Activated CD8-positive, alpha-beta T cell treated with anti-CD3 and anti-CD28 coated beads, Interleukin-2, amount 10 ng/mL, durations not matched to agents 7 days and 5 days (primary cell): ENCODE results near the gene GRID2. TPM values are rescaled to one million over a fixed set of nuclear protein-coding genes. Genes with fewer than 3 reads are reported as not detected.

Experiments
- ATAC-seq: fragments of 150-1000 bp; cut with Tn5 transposase; one replicate; pipeline ENCODE4 v1.10.0; 2021; ENCODE audit warnings: moderate library complexity
- CTCF ChIA-PET: fragments of 350-600 bp; sonication (Branson Sonifier 250); formaldehyde crosslinking; loops from one replicate; lab custom pipeline; 2021; ENCODE audit warnings: antibody characterized with exemption; lab: Charles Lee
- POLR2A ChIA-PET: fragments of 350-600 bp; sonication (Branson Sonifier 250); formaldehyde crosslinking; loops from one replicate; lab custom pipeline; 2021; ENCODE audit warnings: antibody characterized with exemption; lab: Charles Lee
- DNase-seq: peaks from one replicate; pipeline ENCODE4 v3.0.0-alpha.2; 2020
- H3K27ac Mint-ChIP-seq: one replicate; pipeline ENCODE4 v1.8.0; 2021; ENCODE audit warnings: mild to moderate bottlenecking, mixed read lengths
- H3K27me3 Mint-ChIP-seq: one replicate; pipeline ENCODE4 v1.8.0; 2021; ENCODE audit warnings: low read depth, mixed read lengths
- H3K36me3 Mint-ChIP-seq: one replicate; pipeline ENCODE4 v1.8.0; 2021; ENCODE audit warnings: low read depth, mixed read lengths
- H3K4me1 Mint-ChIP-seq: one replicate; pipeline ENCODE4 v1.8.0; 2021; ENCODE audit warnings: low read depth, mixed read lengths
- H3K4me3 Mint-ChIP-seq: one replicate; pipeline ENCODE4 v1.8.0; 2021; ENCODE audit warnings: mild to moderate bottlenecking, mixed read lengths
- H3K9me3 Mint-ChIP-seq: one replicate; pipeline ENCODE4 v1.8.0; 2022; ENCODE audit warnings: mixed read lengths; ENCODE audit not compliant: insufficient read depth
- total RNA-seq, 2 experiments: library from RNA; stranded (reverse); gene quantifications; one replicate each; pipeline ENCODE4 v1.2.3, GENCODE V29; 2021

GRID2 gene
- total RNA-seq, 2 experiments from 2014 or later = not detected

DNA sequence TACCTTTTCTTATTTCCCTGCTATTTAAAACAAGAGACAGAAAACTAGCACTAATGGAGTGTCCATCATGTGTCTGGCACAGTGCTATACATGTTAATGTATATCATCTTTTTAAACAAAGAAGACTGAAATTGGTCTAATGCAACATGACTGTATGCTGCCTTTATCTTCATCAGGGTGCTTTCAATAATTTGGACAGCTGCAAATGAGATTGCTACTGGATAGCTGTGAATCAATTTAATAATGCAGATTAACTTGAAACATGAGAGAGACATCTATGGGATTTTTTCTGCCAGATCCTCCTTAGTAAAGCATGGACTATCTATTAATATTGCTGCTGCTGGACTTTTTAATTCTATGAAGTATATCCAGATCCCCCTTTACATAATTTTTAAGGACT, 1269.5 kb downstream of the GRID2 start:
- no peaks in the 10 kb centered on the region for H3K27me3 Mint-ChIP-seq
- no peaks in the 10 kb centered on the region for H3K36me3 Mint-ChIP-seq
- ATAC-seq (no peak), DNase-seq (no peak)
- no peaks in the 10 kb centered on the region for H3K4me1 Mint-ChIP-seq
- H3K9me3 Mint-ChIP-seq = no peaks in the 10 kb centered on the region
- H3K4me3 Mint-ChIP-seq = no peak overlapping the region
- ChIA-PET POLR2A (no interaction called here), CTCF (no interaction called here)
- H3K27ac Mint-ChIP-seq = no peak overlapping the region

DNA sequence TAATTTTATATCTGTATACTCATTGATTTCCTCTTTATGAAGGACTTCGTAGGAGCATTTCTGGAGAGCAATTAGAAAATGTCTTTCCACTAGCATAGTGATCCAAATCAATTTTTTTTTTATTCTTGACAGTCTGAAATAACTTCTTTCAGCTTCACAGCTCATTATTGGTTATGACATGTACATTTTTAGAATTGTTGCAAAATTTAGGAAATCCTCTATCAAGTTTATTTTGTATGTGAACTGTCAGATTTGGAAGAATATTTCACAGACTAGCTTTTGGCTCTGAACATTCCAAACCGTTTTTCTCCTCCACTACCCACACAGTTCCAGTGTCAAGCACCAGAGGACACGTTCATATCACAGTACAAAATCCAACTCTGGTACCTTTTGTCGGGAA, 1275.2 kb downstream of the GRID2 start:
- ATAC-seq = no peak
- ChIA-PET POLR2A (no interaction called here), CTCF (no interaction called here)
- no peaks in the 10 kb centered on the region for H3K36me3 Mint-ChIP-seq
- no peak for DNase-seq
- no peaks in the 10 kb centered on the region for H3K4me1 Mint-ChIP-seq
- peaks cover 5% of the 10 kb centered on the region for H3K9me3 Mint-ChIP-seq
- no peak overlapping the region for H3K27ac Mint-ChIP-seq
- no peak overlapping the region for H3K4me3 Mint-ChIP-seq
- H3K27me3 Mint-ChIP-seq = no peaks in the 10 kb centered on the region

DNA sequence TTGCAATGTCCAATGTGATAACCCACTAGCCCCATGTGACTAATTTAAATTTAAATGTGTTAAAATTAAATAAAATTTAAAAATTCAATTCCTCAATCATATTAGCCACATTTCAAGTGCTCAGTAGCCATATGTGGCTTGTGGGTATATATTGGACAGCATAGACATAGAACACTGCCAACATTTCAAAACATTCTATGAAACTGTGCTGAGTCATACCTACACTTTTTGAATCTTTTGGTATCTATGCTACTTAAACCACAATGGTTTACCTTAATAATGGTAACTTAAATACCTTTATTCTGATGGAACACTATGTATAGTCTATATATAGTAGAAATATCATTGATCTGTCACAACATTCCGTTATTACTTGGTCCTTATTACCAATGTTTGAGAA, 1301.4 kb downstream of the GRID2 start:
- Mint-ChIP-seq H3K9me3 (peaks cover 9% of the 10 kb centered on the region), H3K27me3 (no peaks in the 10 kb centered on the region), H3K36me3 (no peaks in the 10 kb centered on the region), H3K4me1 (no peaks in the 10 kb centered on the region), H3K4me3 (no peak overlapping the region), H3K27ac (no peak overlapping the region)
- POLR2A ChIA-PET = no interaction called here
- ATAC-seq = no peak
- no peak for DNase-seq
- CTCF ChIA-PET = no interaction called here

DNA sequence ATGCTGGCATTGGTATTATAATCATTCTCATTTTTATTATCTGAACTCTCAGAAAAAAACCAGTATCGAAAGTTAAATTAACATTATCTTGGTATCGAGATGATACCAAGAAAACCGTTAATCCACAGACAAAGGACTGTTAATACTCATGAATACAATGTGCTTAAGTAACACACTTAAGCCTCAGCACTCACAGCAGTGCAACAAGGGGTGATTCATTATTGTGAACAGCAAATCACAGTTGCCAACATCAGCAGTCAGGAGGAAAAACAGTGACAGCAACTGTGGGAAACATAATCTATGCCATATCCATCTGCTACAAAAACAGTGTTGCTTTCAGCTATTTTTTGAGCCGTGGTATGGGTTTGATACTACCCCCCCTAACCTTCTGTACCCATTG, 1313.8 kb downstream of the GRID2 start:
- no peak for ATAC-seq
- ChIA-PET POLR2A (no interaction called here), CTCF (no interaction called here)
- Mint-ChIP-seq H3K36me3 (no peaks in the 10 kb centered on the region), H3K4me1 (no peaks in the 10 kb centered on the region), H3K27ac (no peak overlapping the region), H3K9me3 (peaks cover 5% of the 10 kb centered on the region), H3K27me3 (no peaks in the 10 kb centered on the region), H3K4me3 (no peak overlapping the region)
- no peak for DNase-seq

DNA sequence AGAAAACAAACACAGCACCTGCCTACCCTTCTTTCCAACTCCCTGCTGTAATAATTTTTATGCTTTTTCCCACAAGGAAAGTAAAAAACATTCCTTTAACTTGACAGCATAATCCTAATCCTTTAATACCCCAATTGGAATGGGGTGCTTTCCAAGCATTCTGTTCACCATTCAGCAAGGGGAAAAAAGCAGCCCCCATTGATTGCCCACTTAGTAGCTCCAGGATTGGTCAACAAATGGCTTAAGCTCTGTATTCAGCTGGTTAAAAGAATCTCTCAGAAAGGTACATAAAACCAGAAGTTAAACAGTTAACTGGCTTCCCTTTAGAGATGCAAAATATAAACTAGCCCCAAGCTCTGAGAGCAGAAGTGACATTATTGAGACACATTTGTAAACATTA, 1330.0 kb downstream of the GRID2 start:
- ChIA-PET CTCF (interaction anchor here (1.1 kb wide), 1 partner anchor 257 kb away, joined by 3 read pairs; no protein-coding TSS in a partner anchor), POLR2A (no interaction called here)
- DNase-seq (no peak), ATAC-seq (no peak)
- no peaks in the 10 kb centered on the region for H3K4me1 Mint-ChIP-seq
- H3K27ac Mint-ChIP-seq = no peak overlapping the region
- H3K4me3 Mint-ChIP-seq = no peak overlapping the region
- no peaks in the 10 kb centered on the region for H3K27me3 Mint-ChIP-seq
- no peaks in the 10 kb centered on the region for H3K36me3 Mint-ChIP-seq
- no peaks in the 10 kb centered on the region for H3K9me3 Mint-ChIP-seq

DNA sequence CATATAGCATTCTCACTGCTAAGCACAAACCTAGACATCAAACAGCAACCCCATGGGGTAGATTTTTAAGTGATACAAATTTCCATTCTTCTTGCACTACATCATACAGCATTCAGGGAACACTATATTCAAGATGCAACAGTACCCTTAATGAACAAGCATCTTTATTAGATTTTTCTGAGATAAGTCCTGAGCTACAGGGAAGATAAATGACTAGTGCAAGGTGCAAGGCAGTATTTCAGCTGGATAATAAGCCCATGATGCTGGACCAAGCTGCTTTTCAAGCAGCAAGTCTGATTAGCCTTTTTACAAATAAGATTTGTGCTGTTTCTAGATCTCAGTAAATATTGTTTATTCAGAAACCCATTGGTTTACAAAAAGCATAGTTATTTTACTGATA, 1332.2 kb downstream of the GRID2 start:
- Mint-ChIP-seq H3K36me3 (no peaks in the 10 kb centered on the region), H3K9me3 (no peaks in the 10 kb centered on the region), H3K4me1 (no peaks in the 10 kb centered on the region), H3K4me3 (no peak overlapping the region), H3K27me3 (no peaks in the 10 kb centered on the region), H3K27ac (no peak overlapping the region)
- POLR2A ChIA-PET = no interaction called here
- CTCF ChIA-PET = no interaction called here
- ATAC-seq (no peak), DNase-seq (no peak)

DNA sequence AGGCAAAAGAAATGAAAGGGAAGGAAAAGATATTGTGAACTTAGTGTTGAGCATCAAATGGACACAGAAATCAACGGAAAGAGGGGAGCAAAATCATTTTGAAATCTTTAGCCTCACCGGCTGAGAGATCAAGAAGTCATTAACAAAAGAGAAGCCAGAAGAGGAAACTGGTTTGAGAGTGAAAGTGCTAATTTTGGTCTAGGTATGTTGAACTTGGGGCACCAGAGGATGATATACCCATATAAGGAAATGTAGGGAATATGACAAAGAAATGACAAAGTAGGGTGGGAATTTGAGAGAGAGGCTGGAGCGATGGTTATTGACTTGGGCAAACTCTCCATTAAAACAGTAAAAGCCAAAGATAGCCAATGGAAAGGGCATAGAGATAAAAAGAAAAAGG, 1341.4 kb downstream of the GRID2 start:
- DNase-seq (no peak), ATAC-seq (no peak)
- no peaks in the 10 kb centered on the region for H3K36me3 Mint-ChIP-seq
- ChIA-PET CTCF (no interaction called here), POLR2A (no interaction called here)
- no peaks in the 10 kb centered on the region for H3K4me1 Mint-ChIP-seq
- no peak overlapping the region for H3K4me3 Mint-ChIP-seq
- H3K9me3 Mint-ChIP-seq = no peaks in the 10 kb centered on the region
- H3K27ac Mint-ChIP-seq = no peak overlapping the region
- H3K27me3 Mint-ChIP-seq = no peaks in the 10 kb centered on the region

DNA sequence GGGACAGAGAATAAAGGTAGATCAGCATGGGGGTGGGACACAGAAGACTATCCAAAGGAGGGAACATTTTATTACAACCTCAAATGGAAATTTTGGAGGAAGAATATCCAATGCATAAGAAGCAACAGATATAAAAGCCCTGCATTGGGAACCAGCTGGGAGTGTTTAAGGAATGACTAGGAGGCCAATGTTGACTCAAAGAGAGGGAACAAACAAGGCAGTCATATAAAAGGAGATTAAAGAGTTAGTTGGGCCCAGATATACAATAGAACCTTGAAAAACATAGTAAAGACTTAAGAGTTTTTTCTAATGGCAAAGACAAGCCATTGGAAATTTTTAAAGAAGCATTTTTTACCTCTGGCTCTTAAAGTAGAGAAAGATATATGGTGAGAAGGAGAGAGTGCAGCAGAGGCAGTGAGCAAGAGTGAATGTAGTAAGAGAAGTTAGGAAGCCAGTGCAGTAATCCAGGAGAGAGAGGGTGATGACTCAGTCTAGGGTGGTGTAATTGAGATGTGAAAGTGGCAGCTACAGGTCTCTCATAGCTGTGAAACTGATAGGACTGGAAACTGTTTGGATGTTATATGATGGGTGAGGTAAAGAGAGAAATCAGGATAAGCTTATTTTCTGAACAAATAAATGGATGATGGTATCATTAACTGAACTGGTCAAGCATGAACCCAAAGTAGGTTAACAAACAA, 1342.6 kb downstream of the GRID2 start:
- ATAC-seq (no peak), DNase-seq (no peak)
- no peaks in the 10 kb centered on the region for H3K9me3 Mint-ChIP-seq
- no peaks in the 10 kb centered on the region for H3K27me3 Mint-ChIP-seq
- POLR2A ChIA-PET = no interaction called here
- CTCF ChIA-PET = no interaction called here
- H3K4me3 Mint-ChIP-seq = no peak overlapping the region
- no peaks in the 10 kb centered on the region for H3K36me3 Mint-ChIP-seq
- H3K4me1 Mint-ChIP-seq = no peaks in the 10 kb centered on the region
- H3K27ac Mint-ChIP-seq = no peak overlapping the region

DNA sequence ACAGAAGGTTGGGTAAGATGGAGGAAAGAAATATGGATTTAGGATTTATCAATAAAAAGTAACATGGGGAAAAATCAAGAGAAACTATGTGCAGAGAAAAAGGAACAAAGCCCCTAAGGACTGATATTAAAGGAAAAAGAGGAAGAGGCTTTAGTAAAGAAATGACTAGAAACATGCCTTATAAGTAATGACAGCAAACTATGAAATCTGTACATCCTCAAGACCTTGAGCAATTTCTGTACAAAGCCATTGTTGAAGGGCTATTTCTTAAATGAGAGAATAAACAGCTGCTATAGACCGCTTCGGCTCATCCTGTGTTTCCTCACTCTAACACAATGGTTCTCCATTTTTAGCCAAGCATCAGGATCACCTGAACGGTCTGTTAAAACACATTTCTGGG, 1344.5 kb downstream of the GRID2 start:
- Mint-ChIP-seq H3K4me3 (no peak overlapping the region), H3K4me1 (no peaks in the 10 kb centered on the region), H3K36me3 (no peaks in the 10 kb centered on the region), H3K27me3 (no peaks in the 10 kb centered on the region), H3K9me3 (no peaks in the 10 kb centered on the region), H3K27ac (no peak overlapping the region)
- DNase-seq (no peak), ATAC-seq (no peak)
- ChIA-PET POLR2A (no interaction called here), CTCF (no interaction called here)

DNA sequence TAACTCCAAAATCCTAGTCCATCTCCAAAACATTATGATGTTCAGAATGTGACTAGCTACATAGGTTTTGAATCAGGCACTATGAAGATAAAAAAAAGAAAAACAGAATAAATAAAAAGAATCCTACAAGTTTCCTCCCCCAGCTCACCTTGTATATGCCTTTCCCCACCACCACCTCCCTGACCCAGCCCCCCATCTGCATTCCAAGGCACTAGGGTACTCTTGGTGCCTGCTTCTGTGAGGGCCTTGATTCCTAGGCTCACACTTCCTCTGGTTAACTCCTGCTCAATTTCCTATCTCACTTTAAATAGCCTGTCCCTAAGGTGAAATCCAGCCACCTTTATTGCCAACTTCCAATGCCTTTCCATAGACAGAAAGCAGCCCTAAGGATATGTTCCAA, 1346.1 kb downstream of the GRID2 start:
- no peak for ATAC-seq
- Mint-ChIP-seq H3K36me3 (no peaks in the 10 kb centered on the region), H3K27me3 (no peaks in the 10 kb centered on the region), H3K4me3 (no peak overlapping the region), H3K9me3 (no peaks in the 10 kb centered on the region), H3K4me1 (no peaks in the 10 kb centered on the region), H3K27ac (no peak overlapping the region)
- CTCF ChIA-PET = no interaction called here
- POLR2A ChIA-PET = no interaction called here
- DNase-seq = no peak

DNA sequence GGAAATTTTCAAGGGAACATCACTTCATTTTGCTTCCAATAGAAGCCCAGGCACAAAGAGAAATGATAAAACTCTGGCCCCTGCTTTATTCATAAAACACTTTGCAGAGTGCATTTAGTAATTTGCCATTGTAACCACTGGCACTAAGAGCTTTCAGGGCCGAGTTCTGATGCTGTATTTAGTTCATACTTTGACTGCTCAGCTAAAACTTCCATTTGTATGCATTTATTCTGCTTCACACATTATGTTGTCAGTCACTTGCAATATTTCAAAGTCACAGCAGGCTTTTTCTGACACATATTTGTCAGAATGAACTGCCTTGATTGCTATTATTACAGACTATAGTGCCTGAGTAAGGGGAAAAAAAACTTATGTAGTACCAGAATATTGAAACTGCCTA, 1350.4 kb downstream of the GRID2 start:
- Mint-ChIP-seq H3K4me3 (no peak overlapping the region), H3K36me3 (no peaks in the 10 kb centered on the region), H3K9me3 (no peaks in the 10 kb centered on the region), H3K27me3 (no peaks in the 10 kb centered on the region), H3K27ac (no peak overlapping the region), H3K4me1 (no peaks in the 10 kb centered on the region)
- ChIA-PET CTCF (no interaction called here), POLR2A (no interaction called here)
- ATAC-seq (no peak), DNase-seq (no peak)

DNA sequence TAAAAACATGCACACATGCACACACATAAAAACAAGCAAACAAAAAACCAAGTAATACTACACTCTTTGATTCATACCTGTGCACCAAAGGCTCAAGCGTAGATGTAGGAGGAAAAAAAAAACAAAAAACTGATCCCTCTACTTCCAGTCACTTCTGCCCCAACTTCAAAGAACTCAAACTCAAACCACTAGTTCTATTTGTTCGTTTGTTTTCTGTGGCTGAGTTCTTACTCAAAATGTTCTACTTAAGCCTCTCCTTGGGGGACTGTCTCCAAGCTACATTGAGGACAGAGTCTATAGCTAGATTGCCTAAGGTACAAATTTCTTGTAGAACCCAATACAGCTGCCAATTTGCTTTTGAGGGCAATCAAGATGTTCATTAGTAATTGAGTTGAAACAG, 1353.8 kb downstream of the GRID2 start:
- H3K27ac Mint-ChIP-seq = no peak overlapping the region
- DNase-seq = no peak
- no peaks in the 10 kb centered on the region for H3K4me1 Mint-ChIP-seq
- no peak for ATAC-seq
- ChIA-PET POLR2A (no interaction called here), CTCF (no interaction called here)
- H3K9me3 Mint-ChIP-seq = no peaks in the 10 kb centered on the region
- H3K4me3 Mint-ChIP-seq = no peak overlapping the region
- no peaks in the 10 kb centered on the region for H3K27me3 Mint-ChIP-seq
- no peaks in the 10 kb centered on the region for H3K36me3 Mint-ChIP-seq

DNA sequence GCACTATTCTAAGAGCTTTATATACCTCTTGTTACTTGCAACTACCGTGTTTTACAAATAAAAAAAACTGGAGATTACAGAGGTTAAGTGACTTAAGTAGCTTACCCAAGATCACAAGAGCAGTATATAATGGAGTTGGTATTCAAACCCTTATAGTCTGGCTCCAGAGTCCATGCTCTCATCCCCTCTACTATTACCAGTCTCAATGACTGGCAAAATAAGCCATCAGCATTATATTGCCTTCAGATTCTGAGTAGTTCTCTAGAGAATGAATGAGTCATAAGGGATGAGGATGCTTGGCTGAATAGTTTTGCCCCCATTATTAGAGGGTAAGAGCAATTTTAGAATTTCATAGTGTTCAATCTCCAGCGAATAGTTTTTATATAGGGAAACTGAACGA, 1354.7 kb downstream of the GRID2 start:
- CTCF ChIA-PET = no interaction called here

More for the DNA sequence above, 1354.7 kb downstream of the GRID2 start:
- POLR2A ChIA-PET = no interaction called here
- no peak for ATAC-seq
- DNase-seq = no peak
- H3K4me3 Mint-ChIP-seq = no peak overlapping the region
- H3K36me3 Mint-ChIP-seq = no peaks in the 10 kb centered on the region
- no peak overlapping the region for H3K27ac Mint-ChIP-seq
- H3K4me1 Mint-ChIP-seq = no peaks in the 10 kb centered on the region
- no peaks in the 10 kb centered on the region for H3K9me3 Mint-ChIP-seq
- no peaks in the 10 kb centered on the region for H3K27me3 Mint-ChIP-seq
